GM20000 (cell line): ENCODE data around the gene TOLLIP.
"Not testable (repeated sequence)": the region's sequence is repeated elsewhere in the genome, so short reads cannot be mapped to it uniquely, and the experiment has no call there.

Experiments used
- DNase-seq: peaks from one replicate; pipeline ENCODE4 v3.0.0; 2012; ENCODE audit warnings: low spot score
- CTCF ChIP-seq: IDR thresholded peaks from 2 replicates; pipeline ENCODE4 v1.5.1; 2012; ENCODE audit warnings: mild to moderate bottlenecking, control low read depth; ENCODE audit errors: extremely low read depth, missing control alignments

The TOLLIP gene

GRCh38 chr11:1270476-1270875, 39.0 kb downstream of the TOLLIP start:
- TF ChIP-seq CTCF, result no peak
- DNase-seq, result no peak

GRCh38 chr11:1269957-1270356, 39.5 kb downstream of the TOLLIP start:
- no peak for DNase-seq
- no peak for TF ChIP-seq CTCF

GRCh38 chr11:1267441-1268100, 41.9 kb downstream of the TOLLIP start:
- TF ChIP-seq CTCF, result no peak
- no peak for DNase-seq

- DNase-seq, result not testable (repeated sequence)
These were observed 42.5 kb downstream of the TOLLIP start for GRCh38 chr11:1266976-1267375.

- DNase-seq, result not testable (repeated sequence)
These were observed 44.0 kb downstream of the TOLLIP start for GRCh38 chr11:1265480-1265879.

- not testable (repeated sequence) for DNase-seq
These were observed 45.0 kb downstream of the TOLLIP start for GRCh38 chr11:1264444-1264843.

- TF ChIP-seq CTCF, result no peak
- no peak for DNase-seq
These were observed 46.4 kb downstream of the TOLLIP start for GRCh38 chr11:1263010-1263409.

GRCh38 chr11:1262172-1263006, 47.0 kb downstream of the TOLLIP start:
- DNase-seq, result peak; percentile 94
- TF ChIP-seq CTCF, result no peak
